Caco-2 (cell line): ENCODE data around the gene MSI1. TPM values are rescaled to one million over a fixed set of nuclear protein-coding genes. Genes with fewer than 3 reads are reported as not detected.

ENCODE experiments used
- BruUV-seq: library from RNA; stranded (reverse); fragments of 400-500 nt; replicated peaks from 2 replicates; lab custom pipeline; 2021; lab: Mats Ljungman, UMichigan
- CTCF ChIA-PET: fragments of 300-600 bp; sonication (Branson Sonifier 250); formaldehyde crosslinking; loops from one replicate; lab custom pipeline; 2022; ENCODE audit warnings: antibody characterized with exemption; lab: Charles Lee
- POLR2A ChIA-PET: fragments of 300-600 bp; sonication (Branson Sonifier 250); formaldehyde crosslinking; loops from one replicate; lab custom pipeline; 2022; ENCODE audit warnings: antibody characterized with exemption; lab: Charles Lee
- DNase-seq, 2 experiments: peaks; one replicate each; pipeline versions ENCODE4 v3.0.0 to v3.0.0-alpha.2; 2020 to 2022
- H3K27me3 ChIP-seq: replicated peaks from 2 replicates; pipeline ENCODE4 v1.6.0; 2011; ENCODE audit warnings: low read length; ENCODE audit not compliant: control insufficient read depth, insufficient read depth
- H3K36me3 ChIP-seq: 2 replicates; pipeline ENCODE4 v1.5.1; 2011; ENCODE audit warnings: low read length; ENCODE audit not compliant: control insufficient read depth, insufficient read depth
- H3K4me1 ChIP-seq: fragments of 250-450 bp; sonication (Bioruptor Pico); 2 replicates; pipeline ENCODE4 v1.5.1; 2020; ENCODE audit warnings: mild to moderate bottlenecking
- H3K4me3 ChIP-seq: 2 replicates; pipeline ENCODE4 v1.5.1; 2011; ENCODE audit warnings: low read depth, mild to moderate bottlenecking, control low read depth, low read length
- H3K9me3 ChIP-seq: fragments of 250-450 bp; sonication (Bioruptor Pico); 2 replicates; pipeline ENCODE4 v1.5.1; 2020; ENCODE audit warnings: mild to moderate bottlenecking, moderate library complexity
- H3K27ac Mint-ChIP-seq: one replicate; pipeline ENCODE4 v1.8.0; 2022; ENCODE audit warnings: mixed read lengths; ENCODE audit not compliant: unreplicated experiment
- H3K27me3 Mint-ChIP-seq: one replicate; pipeline ENCODE4 v1.8.0; 2022; ENCODE audit warnings: mixed read lengths; ENCODE audit not compliant: insufficient read depth, unreplicated experiment
- H3K36me3 Mint-ChIP-seq: one replicate; pipeline ENCODE4 v1.8.0; 2022; ENCODE audit warnings: mild to moderate bottlenecking, mixed read lengths; ENCODE audit not compliant: insufficient read depth, unreplicated experiment
- H3K4me1 Mint-ChIP-seq: one replicate; pipeline ENCODE4 v1.8.0; 2022; ENCODE audit warnings: low read depth, mixed read lengths; ENCODE audit not compliant: unreplicated experiment
- H3K4me3 Mint-ChIP-seq: one replicate; pipeline ENCODE4 v1.8.0; 2022; ENCODE audit warnings: mild to moderate bottlenecking, moderate library complexity, mixed read lengths; ENCODE audit not compliant: unreplicated experiment
- H3K9me3 Mint-ChIP-seq: one replicate; pipeline ENCODE4 v1.8.0; 2022; ENCODE audit warnings: mixed read lengths; ENCODE audit not compliant: unreplicated experiment
- intact Hi-C: fragments of 100-400 bp; cut with micrococcal nuclease; formaldehyde crosslinking; loops from one replicate; pipeline ENCODE4 v1.10.0; 2022; ENCODE audit not compliant: unreplicated experiment
- total RNA-seq: library from RNA; stranded (reverse); gene quantifications from 2 replicates; pipeline ENCODE4 v1.2.3, GENCODE V29; 2022
- TF ChIP-seq, protein P1 (sequence below), 2 experiments: fragments of 200-600 bp in 1 of 2; IDR thresholded peaks; 1 replicate in 1 of 2; 2 replicates in 1 of 2; pipeline versions ENCODE4 v1.5.1 to v1.8.0; 2011 to 2022; ENCODE audit warnings: antibody characterized with exemption in 1 of 2, control low read depth in 1 of 2, inconsistent platforms in 1 of 2, low read depth in 1 of 2, low read length in 1 of 2, mild to moderate bottlenecking in 1 of 2, moderate library complexity in 1 of 2; ENCODE audit not compliant: insufficient read depth in 1 of 2, severe bottlenecking in 1 of 2, unreplicated experiment in 1 of 2

Gene MSI1
- total RNA-seq, 1 experiment from 2014 or later = 24.8 TPM

DNA sequence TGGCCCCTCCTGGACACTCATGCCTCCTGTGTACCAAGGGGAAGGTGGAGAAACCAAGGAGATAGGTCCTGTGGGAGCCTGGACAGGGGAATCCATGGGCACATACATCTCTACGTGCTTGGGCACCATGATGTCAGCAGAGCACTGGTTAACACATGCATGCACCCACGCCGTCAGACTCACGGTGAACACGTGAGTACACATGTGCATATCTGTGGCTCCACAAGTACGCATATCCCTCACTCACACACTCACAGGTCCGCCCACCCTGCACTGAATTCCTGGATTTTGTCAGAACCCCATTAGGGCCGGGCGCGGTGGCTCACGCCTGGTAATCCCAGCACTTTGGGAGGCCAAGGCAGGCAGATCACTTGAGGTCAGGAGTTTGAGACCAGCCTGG, 39.8 kb upstream of the MSI1 start:
- CTCF ChIA-PET = no interaction called here
- no peaks in the 10 kb centered on the region for H3K4me1 ChIP-seq
- Mint-ChIP-seq H3K27ac (no peak overlapping the region), H3K27me3 (no peaks in the 10 kb centered on the region), H3K4me1 (no peaks in the 10 kb centered on the region), H3K4me3 (no peak overlapping the region), H3K9me3 (no peaks in the 10 kb centered on the region), H3K36me3 (peaks cover 8% of the 10 kb centered on the region)
- H3K9me3 ChIP-seq = 0 out of 2 replicates have a peak, but pooled peaks cover 2% of the 10 kb centered on the region
- no peak for DNase-seq
- POLR2A ChIA-PET = no interaction called here
- no TSS peak for BruUV-seq
- H3K36me3 ChIP-seq = no peaks in the 10 kb centered on the region
- H3K4me3 ChIP-seq = no peak overlapping the region
- no peaks in the 10 kb centered on the region for H3K27me3 ChIP-seq
- TF ChIP-seq, protein P1, sequence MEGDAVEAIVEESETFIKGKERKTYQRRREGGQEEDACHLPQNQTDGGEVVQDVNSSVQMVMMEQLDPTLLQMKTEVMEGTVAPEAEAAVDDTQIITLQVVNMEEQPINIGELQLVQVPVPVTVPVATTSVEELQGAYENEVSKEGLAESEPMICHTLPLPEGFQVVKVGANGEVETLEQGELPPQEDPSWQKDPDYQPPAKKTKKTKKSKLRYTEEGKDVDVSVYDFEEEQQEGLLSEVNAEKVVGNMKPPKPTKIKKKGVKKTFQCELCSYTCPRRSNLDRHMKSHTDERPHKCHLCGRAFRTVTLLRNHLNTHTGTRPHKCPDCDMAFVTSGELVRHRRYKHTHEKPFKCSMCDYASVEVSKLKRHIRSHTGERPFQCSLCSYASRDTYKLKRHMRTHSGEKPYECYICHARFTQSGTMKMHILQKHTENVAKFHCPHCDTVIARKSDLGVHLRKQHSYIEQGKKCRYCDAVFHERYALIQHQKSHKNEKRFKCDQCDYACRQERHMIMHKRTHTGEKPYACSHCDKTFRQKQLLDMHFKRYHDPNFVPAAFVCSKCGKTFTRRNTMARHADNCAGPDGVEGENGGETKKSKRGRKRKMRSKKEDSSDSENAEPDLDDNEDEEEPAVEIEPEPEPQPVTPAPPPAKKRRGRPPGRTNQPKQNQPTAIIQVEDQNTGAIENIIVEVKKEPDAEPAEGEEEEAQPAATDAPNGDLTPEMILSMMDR (IDR thresholded peaks at IDR 0.05; ENCODE audit: insufficient read depth in 1 of 2, low read depth in 1 of 2, low read length in 1 of 2, severe bottlenecking in 1 of 2, unreplicated experiment in 1 of 2) = no peak
- intact Hi-C loops = no loop called here

DNA sequence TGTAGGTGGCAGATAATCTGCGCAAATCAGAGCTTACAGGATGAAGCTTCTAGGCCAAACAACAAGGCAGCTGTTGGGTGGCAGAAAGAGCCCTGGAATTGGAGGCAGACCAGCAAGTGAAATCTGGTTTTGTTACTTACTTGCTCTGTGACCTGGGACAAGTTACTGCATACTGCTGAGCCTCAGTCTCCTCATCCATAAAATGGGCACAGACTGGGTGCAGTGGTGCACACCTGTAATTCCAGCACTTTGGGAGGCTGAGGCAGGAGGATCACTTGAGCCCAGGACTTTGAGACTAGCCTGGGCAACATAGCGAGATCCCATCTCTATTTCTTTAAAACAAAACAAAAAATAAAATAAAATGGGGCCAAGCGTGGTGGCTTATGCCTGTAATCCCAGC, 37.6 kb upstream of the MSI1 start:
- Mint-ChIP-seq H3K9me3 (no peaks in the 10 kb centered on the region), H3K4me3 (no peak overlapping the region), H3K4me1 (no peaks in the 10 kb centered on the region), H3K27me3 (no peaks in the 10 kb centered on the region), H3K36me3 (no peaks in the 10 kb centered on the region), H3K27ac (no peak overlapping the region)
- TF ChIP-seq, protein P1 (IDR thresholded peaks at IDR 0.05; ENCODE audit: insufficient read depth in 1 of 2, low read depth in 1 of 2, low read length in 1 of 2, severe bottlenecking in 1 of 2, unreplicated experiment in 1 of 2) = no peak
- CTCF ChIA-PET = no interaction called here
- POLR2A ChIA-PET = no interaction called here
- H3K27me3 ChIP-seq = no peaks in the 10 kb centered on the region
- 0 out of 2 replicates have a peak, but pooled peaks cover 2% of the 10 kb centered on the region for H3K9me3 ChIP-seq
- H3K4me3 ChIP-seq = no peak overlapping the region
- DNase-seq = no peak
- no peaks in the 10 kb centered on the region for H3K4me1 ChIP-seq
- no peaks in the 10 kb centered on the region for H3K36me3 ChIP-seq
- no TSS peak for BruUV-seq
- intact Hi-C loops = no loop called here

DNA sequence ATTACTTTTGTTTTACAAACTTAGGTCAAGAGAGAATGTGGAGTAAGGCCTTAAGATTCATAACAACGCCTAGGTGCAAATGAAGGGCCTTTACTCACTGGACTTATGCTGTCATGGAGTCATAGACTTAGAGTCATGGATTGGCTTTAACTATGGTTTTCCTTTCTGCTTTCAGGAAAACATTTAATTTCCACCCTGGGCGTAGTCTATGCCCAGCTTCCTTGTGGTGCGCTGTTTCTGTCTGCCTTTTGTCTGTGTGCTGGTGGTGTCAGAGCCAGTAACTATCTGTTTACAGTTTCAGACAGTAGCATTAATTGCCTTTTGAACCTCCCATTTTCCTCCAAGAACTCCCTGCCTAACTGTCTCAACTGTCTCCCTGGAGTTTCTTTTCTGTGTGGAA, 37.1 kb upstream of the MSI1 start:
- H3K4me3 ChIP-seq = no peak overlapping the region
- no peak for DNase-seq
- CTCF ChIA-PET = no interaction called here
- no peak overlapping the region for H3K27ac Mint-ChIP-seq
- H3K9me3 Mint-ChIP-seq = no peaks in the 10 kb centered on the region
- POLR2A ChIA-PET = no interaction called here
- no peaks in the 10 kb centered on the region for H3K4me1 Mint-ChIP-seq
- no peak overlapping the region for H3K4me3 Mint-ChIP-seq
- no peaks in the 10 kb centered on the region for H3K36me3 ChIP-seq
- intact Hi-C loops = no loop called here
- H3K4me1 ChIP-seq = no peaks in the 10 kb centered on the region
- no TSS peak for BruUV-seq
- TF ChIP-seq, protein P1 (IDR thresholded peaks at IDR 0.05; ENCODE audit: insufficient read depth in 1 of 2, low read depth in 1 of 2, low read length in 1 of 2, severe bottlenecking in 1 of 2, unreplicated experiment in 1 of 2) = no peak
- H3K27me3 Mint-ChIP-seq = no peaks in the 10 kb centered on the region
- H3K36me3 Mint-ChIP-seq = no peaks in the 10 kb centered on the region
- 0 out of 2 replicates have a peak, but pooled peaks cover 2% of the 10 kb centered on the region for H3K9me3 ChIP-seq
- no peaks in the 10 kb centered on the region for H3K27me3 ChIP-seq
